ENCODE measurements around the gene MPO.

Gene MPO

GRCh38 chr17:58262149-58262548 is 18.6 kb downstream of the MPO start:
- no peak for FAIRE-seq

GRCh38 chr17:58254803-58255202 is 25.9 kb downstream of the MPO start:
- FAIRE-seq: no peak

GRCh38 chr17:58253082-58253481 is 27.7 kb downstream of the MPO start:
- no peak for FAIRE-seq

GRCh38 chr17:58252141-58252540 is 28.6 kb downstream of the MPO start:
- FAIRE-seq: no peak

- FAIRE-seq: no peak
Measured at GRCh38 chr17:58250344-58251011, 30.3 kb downstream of the MPO start.

- no peak for FAIRE-seq
Measured at GRCh38 chr17:58249270-58250133, 31.2 kb downstream of the MPO start.

GRCh38 chr17:58248955-58249269 is 31.8 kb downstream of the MPO start:
- FAIRE-seq: no peak

- FAIRE-seq: no peak
Measured at GRCh38 chr17:58247511-58248363, 33.0 kb downstream of the MPO start.

- no peak for FAIRE-seq
Measured at GRCh38 chr17:58246781-58247180, 34.0 kb downstream of the MPO start.

- FAIRE-seq: no peak
Measured at GRCh38 chr17:58246104-58246740, 34.5 kb downstream of the MPO start.

GRCh38 chr17:58245428-58246103 is 35.2 kb downstream of the MPO start:
- no peak for FAIRE-seq

GRCh38 chr17:58244963-58245362 is 35.8 kb downstream of the MPO start:
- FAIRE-seq: no peak

- FAIRE-seq: no peak
Measured at GRCh38 chr17:58242171-58242784, 38.5 kb downstream of the MPO start.

GRCh38 chr17:58239987-58240386 is 40.7 kb downstream of the MPO start:
- no peak for FAIRE-seq

GRCh38 chr17:58238147-58238634 is 42.5 kb downstream of the MPO start, which contains the start of gene LPO:
Gene LPO (plus strand): TSS chr17:58238584. CDS start chr17:58242980, 4,396 bp downstream.
- FAIRE-seq: no peak

GRCh38 chr17:58236394-58236793 is 44.3 kb downstream of the MPO start:
- no peak for FAIRE-seq

GRCh38 chr17:58235821-58236220 is 44.9 kb downstream of the MPO start:
- no peak for FAIRE-seq

- no peak for FAIRE-seq
Measured at GRCh38 chr17:58234512-58234911, 46.2 kb downstream of the MPO start.

GRCh38 chr17:58233543-58233942 is 47.2 kb downstream of the MPO start:
- FAIRE-seq: no peak

GRCh38 chr17:58232707-58233156 is 48.0 kb downstream of the MPO start:
- FAIRE-seq: no peak

- FAIRE-seq: no peak
Measured at GRCh38 chr17:58231641-58232040, 49.1 kb downstream of the MPO start.

GRCh38 chr17:58229881-58230280 is 50.9 kb downstream of the MPO start:
- FAIRE-seq: no peak

Measured in G401.6 (cell line).